ENCODE measurements around the gene CST6. TPM values are rescaled to one million over a fixed set of nuclear protein-coding genes. Genes with fewer than 3 reads are reported as not detected.

Gene CST6
- total and polyA plus RNA-seq, 8 donors = 0.50 to 47.8 (median 6.6) TPM; not detected in 5

DNA sequence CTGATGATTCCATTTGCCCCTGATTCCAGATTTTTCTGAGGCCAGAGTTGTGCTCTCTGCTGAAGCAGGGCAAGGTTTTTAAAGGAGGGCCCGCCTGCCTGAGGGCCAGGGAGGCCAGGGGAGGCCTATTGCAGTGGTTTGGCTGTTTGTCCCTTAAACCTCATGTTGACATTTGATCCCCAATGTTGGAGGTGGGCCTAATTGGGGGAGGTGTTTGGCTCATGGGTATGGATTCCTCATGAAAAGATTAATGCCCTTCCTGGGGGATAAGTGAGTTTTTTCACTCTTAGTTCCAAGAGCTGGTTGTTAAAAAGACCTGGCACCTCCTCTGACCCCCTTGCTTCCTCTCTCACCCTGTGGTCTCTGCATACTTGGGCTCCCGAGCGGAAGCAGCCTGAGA lies 28.0 kb downstream of the CST6 start:
- Histone ChIP-seq H3K27me3 (peaks cover 0 to 20% (median 0%) of the 10 kb centered on the region in 3 donors), H3K9me3 (no peaks in the 10 kb centered on the region), H3K4me1 (peaks cover 0 to 2% (median 2%) of the 10 kb centered on the region in 4 donors), H3K4me3 (no peak overlapping the region), H3K27ac (no peak overlapping the region), H3K36me3 (no peaks in the 10 kb centered on the region)
- DNase-seq = no peak
- WGBS, 5 donors = 69 to 92% (median 84%) methylated on average over 3 of the region's 3 CpGs
- intact Hi-C loops (cut with DNase I; ENCODE audit: low total_unique reads) = no loop called here
- TF ChIP-seq, protein P1, sequence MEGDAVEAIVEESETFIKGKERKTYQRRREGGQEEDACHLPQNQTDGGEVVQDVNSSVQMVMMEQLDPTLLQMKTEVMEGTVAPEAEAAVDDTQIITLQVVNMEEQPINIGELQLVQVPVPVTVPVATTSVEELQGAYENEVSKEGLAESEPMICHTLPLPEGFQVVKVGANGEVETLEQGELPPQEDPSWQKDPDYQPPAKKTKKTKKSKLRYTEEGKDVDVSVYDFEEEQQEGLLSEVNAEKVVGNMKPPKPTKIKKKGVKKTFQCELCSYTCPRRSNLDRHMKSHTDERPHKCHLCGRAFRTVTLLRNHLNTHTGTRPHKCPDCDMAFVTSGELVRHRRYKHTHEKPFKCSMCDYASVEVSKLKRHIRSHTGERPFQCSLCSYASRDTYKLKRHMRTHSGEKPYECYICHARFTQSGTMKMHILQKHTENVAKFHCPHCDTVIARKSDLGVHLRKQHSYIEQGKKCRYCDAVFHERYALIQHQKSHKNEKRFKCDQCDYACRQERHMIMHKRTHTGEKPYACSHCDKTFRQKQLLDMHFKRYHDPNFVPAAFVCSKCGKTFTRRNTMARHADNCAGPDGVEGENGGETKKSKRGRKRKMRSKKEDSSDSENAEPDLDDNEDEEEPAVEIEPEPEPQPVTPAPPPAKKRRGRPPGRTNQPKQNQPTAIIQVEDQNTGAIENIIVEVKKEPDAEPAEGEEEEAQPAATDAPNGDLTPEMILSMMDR (IDR thresholded peaks at IDR 0.05) = no peak
- TF ChIP-seq EP300 (IDR thresholded peaks at IDR 0.05) (no peak), POLR2A (IDR thresholded peaks at IDR 0.05) (no peak), POLR2AphosphoS5 (IDR thresholded peaks at IDR 0.05) (no peak)

DNA sequence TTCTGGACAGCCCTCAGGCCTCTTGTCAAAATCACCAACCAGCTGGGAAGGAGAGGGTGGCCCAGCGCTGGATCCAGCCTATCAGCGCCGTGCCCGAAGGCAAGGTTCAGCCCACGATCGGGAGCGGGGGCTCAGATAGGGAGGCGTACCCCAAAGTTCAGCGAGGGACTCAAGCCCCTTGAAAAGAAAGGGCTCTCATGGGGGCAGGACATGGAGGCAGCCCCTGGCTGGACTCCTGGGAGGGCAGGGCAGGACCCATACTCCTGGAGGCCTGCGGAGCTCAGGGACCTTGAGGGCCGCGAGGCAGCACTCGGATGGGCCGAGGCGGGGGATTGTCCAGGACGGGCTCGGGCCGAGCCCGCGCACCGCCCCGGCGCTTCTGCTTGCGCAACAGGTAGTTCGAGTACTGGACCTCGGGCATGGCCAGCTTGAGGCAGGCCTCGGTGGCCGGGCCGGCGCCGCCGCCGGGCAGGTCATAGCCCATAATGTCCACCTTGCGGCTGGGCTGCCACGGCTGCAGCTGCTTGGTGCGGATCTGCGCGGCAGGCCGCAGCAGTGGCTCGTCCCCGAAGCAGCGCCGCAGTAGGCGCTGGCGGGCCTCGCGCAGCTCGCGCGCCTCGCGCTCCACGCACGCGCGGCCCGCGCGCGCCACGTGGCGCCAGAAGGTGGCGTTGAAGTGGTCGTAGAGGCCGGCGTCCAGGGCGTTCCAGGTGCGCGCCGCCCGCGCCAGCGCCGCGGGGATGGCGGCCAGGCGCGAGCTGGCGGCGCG lies 30.6 kb downstream of the CST6 start:
- intact Hi-C loops (cut with DNase I; ENCODE audit: low total_unique reads) = no loop called here
- no peaks in the 10 kb centered on the region for H3K36me3 ChIP-seq
- no peak overlapping the region for H3K4me3 ChIP-seq
- no peak overlapping the region for H3K27ac ChIP-seq
- H3K4me1 ChIP-seq = peaks cover 7 to 10% (median 9%) of the 10 kb centered on the region in 4 donors
- H3K9me3 ChIP-seq = no peaks in the 10 kb centered on the region
- H3K27me3 ChIP-seq = peaks cover 0 to 13% (median 2%) of the 10 kb centered on the region in 3 donors
- 95 to 97% (median 96%) methylated on average over 65 to 81 of the region's 81 CpGs for WGBS, 5 donors
- DNase-seq = no peak
- TF ChIP-seq POLR2A (IDR thresholded peaks at IDR 0.05) (no peak), POLR2AphosphoS5 (IDR thresholded peaks at IDR 0.05) (no peak), EP300 (IDR thresholded peaks at IDR 0.05) (no peak)
- TF ChIP-seq, protein P1 (IDR thresholded peaks at IDR 0.05) = no peak

DNA sequence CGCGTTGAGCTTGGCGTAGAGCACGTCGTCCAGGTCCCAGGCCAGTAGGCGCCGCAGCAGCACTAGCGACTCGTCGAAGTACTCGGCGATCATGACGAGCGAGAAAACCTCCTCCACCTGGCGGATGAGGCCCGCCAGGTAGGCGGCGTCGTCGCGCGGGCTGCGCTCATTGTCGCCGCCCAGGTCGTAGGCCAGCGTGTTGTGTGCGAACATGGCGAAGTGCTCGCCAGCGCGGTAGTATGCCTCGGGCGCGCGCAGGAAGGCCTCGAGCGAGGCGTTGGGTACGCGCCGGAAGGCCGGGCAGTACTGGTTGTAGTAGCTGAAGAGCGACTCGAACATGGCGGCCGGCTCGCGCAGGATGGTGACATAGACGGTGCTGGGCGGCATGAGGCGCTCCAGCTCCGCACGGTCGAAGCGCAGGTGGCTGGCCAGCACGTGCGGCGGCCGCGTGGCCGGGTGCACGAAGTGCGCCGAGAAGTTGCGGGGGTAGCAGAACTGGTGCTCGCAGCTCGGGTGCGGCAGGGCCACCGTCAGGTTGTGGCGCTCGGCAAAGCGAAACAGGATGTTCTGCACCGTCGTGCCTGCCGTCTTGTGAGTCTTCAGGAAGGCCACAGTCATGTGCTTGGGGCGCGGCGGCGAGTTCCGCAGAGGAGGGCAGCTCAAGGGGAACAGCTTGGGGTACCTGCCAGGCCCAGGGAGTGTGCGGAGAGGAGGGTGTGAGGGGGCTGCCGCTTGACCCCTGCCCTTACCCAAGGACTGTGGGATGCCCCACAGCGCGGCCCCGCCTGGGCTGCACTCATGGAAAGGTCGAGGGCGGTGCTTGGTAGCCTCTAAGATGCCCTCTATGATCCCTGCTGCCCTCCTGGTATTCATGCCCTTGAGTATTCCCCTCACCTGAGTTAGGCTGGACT lies 31.4 kb downstream of the CST6 start:
- Histone ChIP-seq H3K27ac (no peak overlapping the region), H3K4me3 (no peak overlapping the region), H3K4me1 (peaks cover 7 to 10% (median 9%) of the 10 kb centered on the region in 4 donors), H3K36me3 (no peaks in the 10 kb centered on the region), H3K27me3 (peaks cover 0 to 20% (median 8%) of the 10 kb centered on the region in 3 donors), H3K9me3 (no peaks in the 10 kb centered on the region)
- TF ChIP-seq, protein P1 (IDR thresholded peaks at IDR 0.05) = no peak
- TF ChIP-seq EP300 (IDR thresholded peaks at IDR 0.05) (no peak), POLR2A (IDR thresholded peaks at IDR 0.05) (no peak), POLR2AphosphoS5 (IDR thresholded peaks at IDR 0.05) (no peak)
- intact Hi-C loops (cut with DNase I; ENCODE audit: low total_unique reads) = no loop called here
- WGBS, 5 donors = 96 to 98% (median 97%) methylated on average over 86 to 88 of the region's 88 CpGs
- DNase-seq = no peak

DNA sequence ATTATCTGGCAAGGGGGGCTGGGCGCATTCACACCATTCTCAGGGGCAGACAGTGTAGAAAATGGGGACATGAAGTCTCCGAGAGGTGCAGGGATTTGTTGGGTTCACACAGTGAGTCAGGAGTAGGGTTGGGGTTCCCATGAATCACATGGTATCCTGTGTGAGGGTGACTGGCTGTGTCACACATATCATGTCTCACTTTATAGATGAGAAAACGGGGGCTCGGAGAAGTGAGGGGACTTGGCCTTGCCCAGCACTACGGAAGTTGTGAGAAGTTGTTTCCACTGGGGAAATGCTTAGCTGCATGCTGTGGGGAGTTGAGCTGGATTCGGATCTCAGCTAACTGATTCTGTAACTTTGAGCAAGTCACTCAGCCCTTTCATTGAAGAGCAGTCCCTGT lies 32.9 kb downstream of the CST6 start:
- intact Hi-C loops (cut with DNase I; ENCODE audit: low total_unique reads) = no loop called here
- Histone ChIP-seq H3K27ac (no peak overlapping the region), H3K36me3 (no peaks in the 10 kb centered on the region), H3K4me3 (no peak overlapping the region), H3K27me3 (peaks cover 0 to 35% (median 19%) of the 10 kb centered on the region in 3 donors), H3K9me3 (no peaks in the 10 kb centered on the region), H3K4me1 (peaks cover 13 to 17% (median 16%) of the 10 kb centered on the region in 4 donors)
- WGBS, 5 donors = 56 to 67% (median 62%) methylated on average over 6 of the region's 6 CpGs
- no peak for DNase-seq
- TF ChIP-seq, protein P1 (IDR thresholded peaks at IDR 0.05) = no peak
- TF ChIP-seq EP300 (IDR thresholded peaks at IDR 0.05) (no peak), POLR2A (IDR thresholded peaks at IDR 0.05) (no peak)
